HepG2 (cell line): ENCODE results near the gene PPAN. TPM values are rescaled to one million over a fixed set of nuclear protein-coding genes. Genes with fewer than 3 reads are reported as not detected.

Source experiments
- AGO2 ChIP-seq: fragments of 200-400 bp; formaldehyde crosslinking; optimal IDR thresholded peaks from 2 replicates; pipeline ENCODE3; 2017; ENCODE audit warnings: mild to moderate bottlenecking, low read depth, low read length, moderate library complexity
- CENPX ChIP-seq: sonication (generic); formaldehyde crosslinking; IDR thresholded peaks from 2 replicates; pipeline ENCODE4 v1.9.0; 2021; ENCODE audit warnings: mild to moderate bottlenecking, missing genetic modification reagents, moderate library complexity
- CHD4 ChIP-seq: fragments of 200-600 bp; sonication (generic); IDR thresholded peaks from 2 replicates; pipeline ENCODE4 v1.7.0; 2017; ENCODE audit warnings: mild to moderate bottlenecking, low read length, borderline replicate concordance
- DNMT1 ChIP-seq: sonication (generic); formaldehyde crosslinking; IDR thresholded peaks from 2 replicates; pipeline ENCODE4 v1.5.1; 2020; ENCODE audit warnings: mild to moderate bottlenecking, missing genetic modification reagents
- DZIP1 ChIP-seq: sonication (generic); formaldehyde crosslinking; IDR thresholded peaks from 2 replicates; pipeline ENCODE4 v1.5.0; 2020; ENCODE audit warnings: mild to moderate bottlenecking, missing genetic modification reagents
- MBD4 ChIP-seq: IDR thresholded peaks from 2 replicates; pipeline ENCODE4 v1.6.1; 2012; ENCODE audit warnings: low read length, inconsistent platforms, borderline replicate concordance
- PHB2 ChIP-seq: fragments of 450-650 bp; IDR thresholded peaks from 2 replicates; pipeline ENCODE4 v1.6.1; 2018; ENCODE audit not compliant: partially characterized antibody
- PHF8 ChIP-seq: sonication (generic); formaldehyde crosslinking; IDR thresholded peaks from 2 replicates; pipeline ENCODE4 v1.5.0; 2020; ENCODE audit warnings: missing genetic modification reagents
- PPARG ChIP-seq: conservative IDR thresholded peaks from 2 replicates; pipeline ENCODE4 v1.6.1; 2016; ENCODE audit warnings: missing biosample characterization, missing genetic modification reagents
- RXRB ChIP-seq: IDR thresholded peaks from 2 replicates; pipeline ENCODE4 v1.6.1; 2016; ENCODE audit warnings: borderline replicate concordance, missing genetic modification reagents, missing compliant biosample characterization
- SETDB1 ChIP-seq: sonication (generic); formaldehyde crosslinking; IDR thresholded peaks from 2 replicates; pipeline ENCODE4 v1.5.1; 2020; ENCODE audit warnings: missing genetic modification reagents, mild to moderate bottlenecking, borderline replicate concordance
- TFE3 ChIP-seq: IDR thresholded peaks from 2 replicates; pipeline ENCODE4 v1.6.1; 2016
- ZBTB14 ChIP-seq: sonication (generic); formaldehyde crosslinking; IDR thresholded peaks from 2 replicates; pipeline ENCODE4 v1.4.0; 2020; ENCODE audit warnings: missing genetic modification reagents
- ZKSCAN1 ChIP-seq: fragments of 150-350 bp; IDR thresholded peaks from 2 replicates; pipeline ENCODE4 v1.6.1; 2014; ENCODE audit warnings: low read length
- ZNF180 ChIP-seq: sonication (generic); formaldehyde crosslinking; IDR thresholded peaks from 2 replicates; pipeline ENCODE4 v1.4.0; 2020; ENCODE audit warnings: low read depth, missing genetic modification reagents, borderline replicate concordance
- ZNF317 ChIP-seq: sonication (generic); formaldehyde crosslinking; IDR thresholded peaks from 2 replicates; pipeline ENCODE4 v1.5.0; 2020; ENCODE audit warnings: mild to moderate bottlenecking, missing genetic modification reagents
- ZNF446 ChIP-seq: sonication (generic); formaldehyde crosslinking; IDR thresholded peaks from 2 replicates; pipeline ENCODE4 v1.5.0; 2020; ENCODE audit warnings: mild to moderate bottlenecking, missing genetic modification reagents
- ZNF580 ChIP-seq: IDR thresholded peaks from 2 replicates; pipeline ENCODE4 v1.6.1; 2016; ENCODE audit warnings: low read depth, borderline replicate concordance
- ZNF639 ChIP-seq: conservative IDR thresholded peaks from 2 replicates; pipeline ENCODE4 v1.6.1; 2018; ENCODE audit warnings: missing genetic modification reagents
- ZNF674 ChIP-seq: sonication (generic); formaldehyde crosslinking; IDR thresholded peaks from 2 replicates; pipeline ENCODE4 v1.5.0; 2020; ENCODE audit warnings: low read depth, mild to moderate bottlenecking, missing genetic modification reagents
- ZNF749 ChIP-seq: sonication (generic); formaldehyde crosslinking; IDR thresholded peaks from 2 replicates; pipeline ENCODE4 v1.8.0; 2022; ENCODE audit warnings: mild to moderate bottlenecking, missing genetic modification reagents, moderate library complexity, borderline replicate concordance
- ZNF768 ChIP-seq: sonication (generic); formaldehyde crosslinking; IDR thresholded peaks from 2 replicates; pipeline ENCODE4 v1.4.0; 2020; ENCODE audit warnings: missing genetic modification reagents
- polyA plus RNA-seq, 8 experiments: library from polyadenylated mRNA; depleted of rRNA in 3 of 8; stranded (reverse) in 7 of 8; unstranded in 1 of 8; fragments of >200 nt; fragmentation: Illumina TruSeq in 4 of 8; extraction: Trizol in 4 of 8; gene quantifications; 2 replicates each; pipeline versions ENCODE4 v1.2.1 to v1.2.3, GENCODE V29; 2011 to 2016; ENCODE audit warnings: low read depth in 4 of 8, missing spikeins in 1 of 8, mixed read lengths in 1 of 8; ENCODE audit not compliant: insufficient read depth in 1 of 8
- total RNA-seq, 5 experiments: library from RNA; depleted of rRNA; stranded (reverse); fragments of >200 nt; fragmentation: Illumina TruSeq; extraction: Trizol; gene quantifications; 2 replicates each; pipeline ENCODE4 v1.2.3, GENCODE V29; 2016; ENCODE audit warnings: low read depth in 1 of 5
- TF ChIP-seq, protein P1 (sequence below): IDR thresholded peaks from 2 replicates; pipeline ENCODE4 v1.6.1; 2012; ENCODE audit warnings: inconsistent platforms

The PPAN gene
- total and polyA plus RNA-seq, 2 of the 13 experiments (the other 11 are each of a cell fraction or from before 2014, with no cell fraction given): 36.2 to 41.9 TPM

DNA sequence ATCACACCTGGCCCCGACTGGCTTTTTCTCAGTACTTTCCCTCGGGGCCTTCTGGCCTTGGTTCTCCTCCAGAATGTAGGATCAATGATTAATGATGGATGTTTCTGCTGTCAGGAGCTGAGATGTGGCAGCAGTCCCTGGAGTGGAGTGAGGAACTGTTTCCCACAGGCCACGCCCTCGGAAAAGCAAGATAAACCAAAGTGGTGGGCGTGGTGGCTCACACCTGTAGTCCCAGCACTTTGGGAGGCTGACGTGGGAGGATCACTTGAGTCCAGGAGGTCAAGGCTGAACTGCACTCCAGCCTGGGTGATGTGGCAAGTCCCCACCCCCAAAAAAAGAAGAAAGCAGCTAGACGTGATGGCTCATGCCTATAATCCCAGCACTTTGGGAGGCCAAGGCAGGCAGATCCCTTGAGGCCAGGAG lies 27.1 kb upstream of the PPAN start (continued):
- no peak for TF ChIP-seq AGO2
- no peak for TF ChIP-seq CENPX
- TF ChIP-seq SETDB1: no peak
- no peak for TF ChIP-seq DZIP1 (CRISPR knock-in tag)
- no peak for TF ChIP-seq DNMT1 (CRISPR knock-in tag)
- no peak for TF ChIP-seq ZNF768 (CRISPR knock-in tag)
- no peak for TF ChIP-seq ZNF749 (CRISPR knock-in tag)
- no peak for TF ChIP-seq ZNF580 (CRISPR knock-in tag)
- no peak for TF ChIP-seq PHF8 (CRISPR knock-in tag)
- no peak for TF ChIP-seq MBD4
- TF ChIP-seq ZNF317: no peak
- TF ChIP-seq PPARG (CRISPR knock-in tag): no peak
- TF ChIP-seq, protein P1, sequence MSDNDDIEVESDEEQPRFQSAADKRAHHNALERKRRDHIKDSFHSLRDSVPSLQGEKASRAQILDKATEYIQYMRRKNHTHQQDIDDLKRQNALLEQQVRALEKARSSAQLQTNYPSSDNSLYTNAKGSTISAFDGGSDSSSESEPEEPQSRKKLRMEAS: no peak
- no peak for TF ChIP-seq CHD4
- TF ChIP-seq ZBTB14 (CRISPR knock-in tag): no peak
- no peak for TF ChIP-seq ZKSCAN1
- TF ChIP-seq ZNF180 (CRISPR knock-in tag): no peak
- no peak for TF ChIP-seq ZNF446
- TF ChIP-seq PHB2: no peak
- no peak for TF ChIP-seq ZNF674
- no peak; the same call in 1 of the 2 replicates for TF ChIP-seq RXRB (CRISPR knock-in tag)
- no peak for TF ChIP-seq ZNF639 (CRISPR knock-in tag)
- no peak for TF ChIP-seq TFE3 (CRISPR knock-in tag)
